ENCODE measurements around the gene CCT7.
A peak's percentile ranks its signal among the peaks of the same experiment; 100 is the strongest.

Gene CCT7

GRCh38 chr2:73233932-73234832 is at the start of gene CCT7:
Gene CCT7 (plus strand): TSS chr2:73234308. CDS start chr2:73234379, 71 bp downstream.
- no peak for TF ChIP-seq CREB1 (IDR thresholded peaks at IDR 0.05; ENCODE audit: low read depth)
- peak; percentile 93 for TF ChIP-seq MAX (IDR thresholded peaks at IDR 0.05)
- TF ChIP-seq RAD21 (IDR thresholded peaks at IDR 0.05; ENCODE audit: low read depth), result no peak
- TF ChIP-seq ZBTB7A (IDR thresholded peaks at IDR 0.05; ENCODE audit: low read depth), result no peak
- peak; percentile 99 for TF ChIP-seq TAF1 (IDR thresholded peaks at IDR 0.05; ENCODE audit: low read depth)
- TF ChIP-seq, protein P1, sequence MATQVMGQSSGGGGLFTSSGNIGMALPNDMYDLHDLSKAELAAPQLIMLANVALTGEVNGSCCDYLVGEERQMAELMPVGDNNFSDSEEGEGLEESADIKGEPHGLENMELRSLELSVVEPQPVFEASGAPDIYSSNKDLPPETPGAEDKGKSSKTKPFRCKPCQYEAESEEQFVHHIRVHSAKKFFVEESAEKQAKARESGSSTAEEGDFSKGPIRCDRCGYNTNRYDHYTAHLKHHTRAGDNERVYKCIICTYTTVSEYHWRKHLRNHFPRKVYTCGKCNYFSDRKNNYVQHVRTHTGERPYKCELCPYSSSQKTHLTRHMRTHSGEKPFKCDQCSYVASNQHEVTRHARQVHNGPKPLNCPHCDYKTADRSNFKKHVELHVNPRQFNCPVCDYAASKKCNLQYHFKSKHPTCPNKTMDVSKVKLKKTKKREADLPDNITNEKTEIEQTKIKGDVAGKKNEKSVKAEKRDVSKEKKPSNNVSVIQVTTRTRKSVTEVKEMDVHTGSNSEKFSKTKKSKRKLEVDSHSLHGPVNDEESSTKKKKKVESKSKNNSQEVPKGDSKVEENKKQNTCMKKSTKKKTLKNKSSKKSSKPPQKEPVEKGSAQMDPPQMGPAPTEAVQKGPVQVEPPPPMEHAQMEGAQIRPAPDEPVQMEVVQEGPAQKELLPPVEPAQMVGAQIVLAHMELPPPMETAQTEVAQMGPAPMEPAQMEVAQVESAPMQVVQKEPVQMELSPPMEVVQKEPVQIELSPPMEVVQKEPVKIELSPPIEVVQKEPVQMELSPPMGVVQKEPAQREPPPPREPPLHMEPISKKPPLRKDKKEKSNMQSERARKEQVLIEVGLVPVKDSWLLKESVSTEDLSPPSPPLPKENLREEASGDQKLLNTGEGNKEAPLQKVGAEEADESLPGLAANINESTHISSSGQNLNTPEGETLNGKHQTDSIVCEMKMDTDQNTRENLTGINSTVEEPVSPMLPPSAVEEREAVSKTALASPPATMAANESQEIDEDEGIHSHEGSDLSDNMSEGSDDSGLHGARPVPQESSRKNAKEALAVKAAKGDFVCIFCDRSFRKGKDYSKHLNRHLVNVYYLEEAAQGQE (IDR thresholded peaks at IDR 0.05; ENCODE audit: low read depth), result no peak
- TF ChIP-seq TCF12 (IDR thresholded peaks at IDR 0.05; ENCODE audit: low read depth), result peak; percentile 65; the same call in 1 of the 2 replicates
- TF ChIP-seq YY1 (IDR thresholded peaks at IDR 0.05; ENCODE audit: low read depth), result peak; percentile 76
- no peak for TF ChIP-seq EP300 (IDR thresholded peaks at IDR 0.05; ENCODE audit: borderline replicate concordance)
- TF ChIP-seq NFIC (IDR thresholded peaks at IDR 0.05), result peak; percentile 23; the same call in 1 of the 2 replicates
- peak; percentile 17; the same call in 1 of the 2 replicates for TF ChIP-seq EGR1 (IDR thresholded peaks at IDR 0.05)
- TF ChIP-seq TEAD4 (IDR thresholded peaks at IDR 0.05), result no peak; the same call in 1 of the 2 replicates
- TF ChIP-seq FOXM1 (IDR thresholded peaks at IDR 0.05; ENCODE audit: borderline replicate concordance, low read depth), result no peak; the same call in 1 of the 2 replicates
- TF ChIP-seq USF1 (IDR thresholded peaks at IDR 0.05), result 0 out of 2 replicates have a peak, but pooled peaks have one; percentile 28
- TF ChIP-seq CEBPB (IDR thresholded peaks at IDR 0.05), result 0 out of 2 replicates have a peak, but pooled peaks have one; percentile 41

DNA sequence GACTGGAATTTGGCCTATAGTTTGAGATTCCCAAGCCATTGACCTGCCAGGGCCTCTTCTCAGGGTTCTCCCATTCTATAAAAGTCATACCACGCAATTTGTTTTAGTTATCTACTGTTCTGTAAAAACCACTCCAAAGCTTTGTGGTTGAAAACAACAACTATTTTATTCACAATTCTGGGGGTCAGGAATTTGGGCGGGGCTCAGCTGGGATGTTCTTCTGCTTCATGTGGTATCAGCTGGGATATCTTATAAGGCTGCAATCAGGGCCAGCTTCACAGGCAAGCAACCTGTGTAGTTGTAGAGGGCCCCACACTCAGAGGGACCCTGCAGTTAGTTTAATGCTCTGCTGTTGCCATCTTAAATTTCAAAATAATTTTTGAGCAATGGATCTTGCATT is 48.1 kb upstream of the CCT7 start:
- TF ChIP-seq, protein P1 (IDR thresholded peaks at IDR 0.05; ENCODE audit: low read depth), result no peak
- TF ChIP-seq ZBTB7A (IDR thresholded peaks at IDR 0.05; ENCODE audit: low read depth) (no peak), TEAD4 (IDR thresholded peaks at IDR 0.05) (no peak), TCF12 (IDR thresholded peaks at IDR 0.05; ENCODE audit: low read depth) (no peak)

- TF ChIP-seq TCF12 (IDR thresholded peaks at IDR 0.05; ENCODE audit: low read depth) (no peak), USF1 (IDR thresholded peaks at IDR 0.05) (no peak), YY1 (IDR thresholded peaks at IDR 0.05; ENCODE audit: low read depth) (no peak), TEAD4 (IDR thresholded peaks at IDR 0.05) (no peak), NFIC (IDR thresholded peaks at IDR 0.05) (no peak), RAD21 (IDR thresholded peaks at IDR 0.05; ENCODE audit: low read depth) (no peak), TAF1 (IDR thresholded peaks at IDR 0.05; ENCODE audit: low read depth) (no peak), MAX (IDR thresholded peaks at IDR 0.05) (no peak), FOXM1 (IDR thresholded peaks at IDR 0.05; ENCODE audit: borderline replicate concordance, low read depth) (no peak), CREB1 (IDR thresholded peaks at IDR 0.05; ENCODE audit: low read depth) (no peak), EGR1 (IDR thresholded peaks at IDR 0.05) (no peak), ZBTB7A (IDR thresholded peaks at IDR 0.05; ENCODE audit: low read depth) (no peak), CEBPB (IDR thresholded peaks at IDR 0.05) (no peak), EP300 (IDR thresholded peaks at IDR 0.05; ENCODE audit: borderline replicate concordance) (no peak)
- TF ChIP-seq, protein P1 (IDR thresholded peaks at IDR 0.05; ENCODE audit: low read depth), result no peak
Observed at GRCh38 chr2:73187549-73187948, 46.6 kb upstream of the CCT7 start.

DNA sequence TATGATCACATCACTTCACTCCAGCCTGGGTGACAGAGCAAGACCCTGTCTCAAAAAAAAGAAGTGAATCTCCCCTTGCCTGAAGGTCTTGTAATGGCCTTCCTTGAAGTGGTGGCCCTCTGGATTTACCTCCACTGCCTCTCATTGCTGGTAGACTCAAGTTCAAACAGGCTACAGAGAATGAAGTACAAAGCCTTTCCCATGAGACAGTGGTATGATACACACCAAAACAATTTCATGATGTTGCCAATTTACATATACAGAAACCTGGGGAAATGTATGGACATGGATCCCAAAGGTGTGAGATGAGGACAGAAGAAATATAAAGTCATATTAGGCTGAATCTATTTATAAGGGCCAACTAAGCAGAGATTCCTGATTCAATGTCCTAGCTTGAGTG is 36.5 kb upstream of the CCT7 start:
- no peak for TF ChIP-seq TEAD4 (IDR thresholded peaks at IDR 0.05)
- TF ChIP-seq USF1 (IDR thresholded peaks at IDR 0.05), result no peak
- TF ChIP-seq EP300 (IDR thresholded peaks at IDR 0.05; ENCODE audit: borderline replicate concordance), result no peak
- TF ChIP-seq CREB1 (IDR thresholded peaks at IDR 0.05; ENCODE audit: low read depth), result no peak

All from Ishikawa (cell line).